ENCODE results near the gene TRO.

TRO gene, protein sequence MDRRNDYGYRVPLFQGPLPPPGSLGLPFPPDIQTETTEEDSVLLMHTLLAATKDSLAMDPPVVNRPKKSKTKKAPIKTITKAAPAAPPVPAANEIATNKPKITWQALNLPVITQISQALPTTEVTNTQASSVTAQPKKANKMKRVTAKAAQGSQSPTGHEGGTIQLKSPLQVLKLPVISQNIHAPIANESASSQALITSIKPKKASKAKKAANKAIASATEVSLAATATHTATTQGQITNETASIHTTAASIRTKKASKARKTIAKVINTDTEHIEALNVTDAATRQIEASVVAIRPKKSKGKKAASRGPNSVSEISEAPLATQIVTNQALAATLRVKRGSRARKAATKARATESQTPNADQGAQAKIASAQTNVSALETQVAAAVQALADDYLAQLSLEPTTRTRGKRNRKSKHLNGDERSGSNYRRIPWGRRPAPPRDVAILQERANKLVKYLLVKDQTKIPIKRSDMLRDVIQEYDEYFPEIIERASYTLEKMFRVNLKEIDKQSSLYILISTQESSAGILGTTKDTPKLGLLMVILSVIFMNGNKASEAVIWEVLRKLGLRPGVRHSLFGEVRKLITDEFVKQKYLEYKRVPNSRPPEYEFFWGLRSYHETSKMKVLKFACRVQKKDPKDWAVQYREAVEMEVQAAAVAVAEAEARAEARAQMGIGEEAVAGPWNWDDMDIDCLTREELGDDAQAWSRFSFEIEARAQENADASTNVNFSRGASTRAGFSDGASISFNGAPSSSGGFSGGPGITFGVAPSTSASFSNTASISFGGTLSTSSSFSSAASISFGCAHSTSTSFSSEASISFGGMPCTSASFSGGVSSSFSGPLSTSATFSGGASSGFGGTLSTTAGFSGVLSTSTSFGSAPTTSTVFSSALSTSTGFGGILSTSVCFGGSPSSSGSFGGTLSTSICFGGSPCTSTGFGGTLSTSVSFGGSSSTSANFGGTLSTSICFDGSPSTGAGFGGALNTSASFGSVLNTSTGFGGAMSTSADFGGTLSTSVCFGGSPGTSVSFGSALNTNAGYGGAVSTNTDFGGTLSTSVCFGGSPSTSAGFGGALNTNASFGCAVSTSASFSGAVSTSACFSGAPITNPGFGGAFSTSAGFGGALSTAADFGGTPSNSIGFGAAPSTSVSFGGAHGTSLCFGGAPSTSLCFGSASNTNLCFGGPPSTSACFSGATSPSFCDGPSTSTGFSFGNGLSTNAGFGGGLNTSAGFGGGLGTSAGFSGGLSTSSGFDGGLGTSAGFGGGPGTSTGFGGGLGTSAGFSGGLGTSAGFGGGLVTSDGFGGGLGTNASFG (N-terminal part only)

DNA sequence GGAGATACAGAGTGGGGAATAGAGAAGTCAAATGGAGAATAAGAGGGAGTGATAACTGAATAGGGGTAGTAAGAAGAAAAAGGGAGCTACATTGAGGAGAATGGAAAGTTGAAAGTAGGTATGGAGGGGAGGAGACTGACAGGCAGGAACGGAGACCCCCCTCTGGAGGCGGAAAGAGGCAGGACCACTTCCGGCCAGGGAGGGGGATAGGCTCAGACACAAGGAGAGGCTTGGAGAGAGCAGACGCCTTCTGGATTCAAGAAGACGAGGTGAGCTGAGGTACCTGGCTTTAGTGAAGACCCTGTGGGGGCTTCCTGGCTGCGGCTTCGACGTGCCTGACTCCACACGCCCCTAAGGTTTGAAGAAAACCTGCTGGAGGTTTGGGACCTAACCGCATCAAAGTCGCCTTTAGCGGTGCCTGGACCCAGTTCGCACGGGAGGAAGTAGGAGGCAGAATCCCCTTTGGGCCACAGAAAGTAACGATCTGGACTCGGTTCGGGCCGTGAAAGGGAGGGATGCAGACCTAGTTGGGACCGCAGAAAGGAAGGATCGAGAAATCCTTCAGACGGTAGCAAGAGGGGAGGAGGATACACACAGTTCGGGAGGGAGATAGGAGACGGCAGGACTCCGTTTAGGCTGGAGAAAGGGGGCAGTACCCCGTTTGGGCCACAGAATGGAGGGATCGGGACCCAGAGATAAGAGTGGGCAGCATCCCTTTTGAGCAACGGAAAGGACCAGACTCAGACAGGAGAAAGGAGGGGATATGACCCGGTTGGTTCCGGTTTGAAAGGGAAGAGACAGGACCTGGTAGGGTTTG, at the start of gene TRO:
Gene TRO (plus strand): TSS at position 215 of the 817 bp plus-strand sequence. CDS start 1,423 bp downstream, outside the sequence.
- Histone ChIP-seq H3K27ac (no peak within 1 kb of the TSS), H3K4me3 (no peak within 1 kb of the TSS), H3K27me3 (peaks cover 43% of the 10 kb centered on the region), H3K9me3 (peaks cover 11% of the 10 kb centered on the region), H3K4me2 (0 out of 2 replicates have a peak within 1 kb of the TSS, but pooled peaks have one; percentile 2), H3K4me1 (no peaks in the 10 kb centered on the region), H3K9ac (no peak within 1 kb of the TSS), H4K20me1 (no peaks in the 10 kb centered on the region), H3K36me3 (no peaks in the 10 kb centered on the region)
- no peak for TF ChIP-seq Cebpa-rat (IDR thresholded peaks at IDR 0.05)

DNA sequence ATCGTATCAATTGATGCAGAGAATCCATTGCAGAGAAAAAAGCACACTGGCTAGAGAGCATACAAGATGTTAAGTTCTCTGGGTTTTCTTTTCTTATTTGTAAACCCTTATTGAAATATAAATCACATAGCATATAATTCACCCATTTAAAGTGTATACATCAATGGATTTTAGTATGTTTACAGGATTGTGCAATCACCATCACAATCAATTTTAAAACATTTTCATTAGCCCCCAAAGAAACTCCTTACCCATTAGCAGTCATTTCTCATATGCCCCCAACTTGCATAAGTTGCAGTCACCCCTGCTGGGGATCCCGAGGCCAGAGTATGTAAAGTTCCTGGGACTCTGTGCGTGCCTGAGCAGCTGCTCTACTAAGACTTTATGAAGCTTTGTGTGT, 34.9 kb upstream of the TRO start:
- Histone ChIP-seq H3K4me1 (no peaks in the 10 kb centered on the region), H3K4me3 (no peak overlapping the region), H3K36me3 (no peaks in the 10 kb centered on the region), H3K9me3 (peaks cover 4% of the 10 kb centered on the region; the same call in 1 of the 2 replicates), H4K20me1 (no peaks in the 10 kb centered on the region), H3K9ac (no peak overlapping the region), H3K27ac (no peak overlapping the region), H3K27me3 (peaks cover 39% of the 10 kb centered on the region), H3K4me2 (no peak overlapping the region)
- TF ChIP-seq Cebpa-rat (IDR thresholded peaks at IDR 0.05): no peak

DNA sequence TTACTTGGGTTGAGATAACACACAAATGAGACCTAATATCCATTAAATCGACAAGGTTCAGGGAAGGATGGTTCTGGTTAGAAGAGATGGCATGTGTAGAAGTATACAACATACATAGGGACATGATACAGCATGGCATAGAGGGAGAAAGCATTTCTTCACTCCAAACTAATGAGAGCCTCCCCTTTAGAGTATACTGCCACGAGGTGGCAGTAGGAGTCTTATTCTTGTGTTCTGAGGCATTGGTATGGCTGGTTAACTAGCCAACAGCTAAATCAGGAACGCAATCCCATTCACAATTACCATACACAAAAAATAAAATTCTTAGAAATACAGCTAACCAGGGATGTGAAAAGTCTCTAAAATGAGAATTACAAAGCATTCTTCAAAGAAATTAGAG, 29.1 kb upstream of the TRO start:
- Histone ChIP-seq H3K4me2 (no peak overlapping the region), H3K4me3 (no peak overlapping the region), H3K27me3 (peaks cover 51% of the 10 kb centered on the region), H3K4me1 (no peaks in the 10 kb centered on the region), H3K36me3 (no peaks in the 10 kb centered on the region), H3K9ac (no peak overlapping the region), H4K20me1 (no peaks in the 10 kb centered on the region), H3K27ac (no peak overlapping the region), H3K9me3 (peaks cover 7% of the 10 kb centered on the region; the same call in 1 of the 2 replicates)
- no peak for TF ChIP-seq Cebpa-rat (IDR thresholded peaks at IDR 0.05)

DNA sequence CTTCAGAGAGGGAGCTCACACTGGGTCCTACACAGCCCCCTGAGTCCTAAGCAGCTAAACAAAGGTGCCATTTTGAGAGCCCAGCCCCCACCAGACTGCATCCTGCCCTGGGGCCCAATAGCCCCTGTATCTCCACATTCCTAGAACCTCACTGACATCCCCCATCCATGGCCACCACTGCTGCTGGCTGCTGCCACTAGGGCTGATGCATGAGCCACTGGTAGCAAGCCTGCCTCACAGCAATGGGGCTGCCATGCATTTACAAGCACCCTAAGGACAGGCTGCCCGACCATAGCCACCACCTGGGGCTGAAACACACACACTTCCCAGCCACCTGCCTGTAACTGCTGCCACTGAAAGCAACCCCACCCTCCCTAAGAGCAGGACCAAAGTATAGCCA, 26.5 kb upstream of the TRO start:
- no peak for TF ChIP-seq Cebpa-rat (IDR thresholded peaks at IDR 0.05)
- no peak overlapping the region for H3K9ac ChIP-seq
- H3K27ac ChIP-seq: no peak overlapping the region
- peaks cover 36% of the 10 kb centered on the region for H3K27me3 ChIP-seq
- no peaks in the 10 kb centered on the region for H3K4me1 ChIP-seq
- no peak overlapping the region for H3K4me2 ChIP-seq
- no peaks in the 10 kb centered on the region for H4K20me1 ChIP-seq
- H3K4me3 ChIP-seq: no peak overlapping the region
- peaks cover 7% of the 10 kb centered on the region; the same call in 1 of the 2 replicates for H3K9me3 ChIP-seq
- H3K36me3 ChIP-seq: no peaks in the 10 kb centered on the region

DNA sequence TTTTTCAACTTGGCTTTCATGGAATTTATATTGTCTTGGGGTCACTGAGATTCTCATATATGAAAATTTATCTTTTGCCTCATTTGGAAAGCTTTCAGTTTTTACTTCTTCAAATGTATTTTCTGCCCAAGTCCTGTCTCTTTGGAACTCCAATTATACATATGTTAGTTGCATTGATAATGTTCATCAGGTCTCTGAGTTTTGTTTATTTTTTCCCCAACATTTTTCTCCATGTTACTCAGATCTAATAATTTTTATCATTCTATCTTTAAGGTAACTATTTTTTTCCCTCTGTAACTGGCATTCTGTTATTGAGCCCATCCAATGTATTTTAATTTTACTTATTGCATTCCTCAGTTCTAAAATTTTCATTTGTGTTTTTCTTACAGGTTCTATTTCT, 10.7 kb upstream of the TRO start:
- H3K4me2 ChIP-seq: no peak overlapping the region
- H3K4me3 ChIP-seq: no peak overlapping the region
- no peaks in the 10 kb centered on the region for H3K4me1 ChIP-seq
- H3K27me3 ChIP-seq: 0 out of 2 replicates have a peak, but pooled peaks cover 5% of the 10 kb centered on the region
- H3K36me3 ChIP-seq: no peaks in the 10 kb centered on the region
- no peaks in the 10 kb centered on the region for H4K20me1 ChIP-seq
- no peak overlapping the region for H3K9ac ChIP-seq
- TF ChIP-seq Cebpa-rat (IDR thresholded peaks at IDR 0.05): no peak
- peaks cover 10% of the 10 kb centered on the region; the same call in 1 of the 2 replicates for H3K9me3 ChIP-seq
- H3K27ac ChIP-seq: no peak overlapping the region

DNA sequence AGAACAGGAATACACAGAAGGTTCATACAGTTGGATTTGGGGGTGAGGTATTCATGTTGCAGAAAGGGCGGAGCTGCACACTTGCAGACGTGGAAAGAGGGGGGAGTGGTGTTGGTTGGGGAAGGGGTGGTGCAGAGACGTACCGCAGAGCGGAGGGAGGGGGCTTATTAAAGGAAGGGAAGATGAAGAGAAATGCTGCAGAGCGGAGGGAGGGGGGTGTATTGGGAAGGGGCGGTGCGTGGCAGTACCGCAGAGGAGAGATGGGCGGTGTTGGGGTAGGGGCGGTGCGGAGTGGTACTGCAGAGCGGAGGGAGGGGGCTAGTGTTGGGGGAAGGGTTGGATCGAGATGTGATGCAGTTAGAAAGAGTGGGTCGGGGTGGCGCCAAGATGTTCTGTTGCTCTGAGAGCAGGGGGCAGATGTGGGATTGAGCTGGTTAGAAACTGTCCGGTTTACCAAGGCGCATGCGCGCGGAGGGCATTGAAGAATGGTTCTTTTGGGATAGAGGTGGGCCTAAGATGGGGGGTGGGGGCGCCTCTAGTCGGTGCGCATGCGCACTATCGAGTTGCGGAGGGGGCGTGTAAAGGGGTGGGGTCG, 900 bp downstream of the TRO start:
- Histone ChIP-seq H3K4me2 (no peak overlapping the region), H3K27ac (no peak overlapping the region), H4K20me1 (no peaks in the 10 kb centered on the region), H3K4me3 (no peak overlapping the region), H3K4me1 (no peaks in the 10 kb centered on the region), H3K27me3 (peaks cover 49% of the 10 kb centered on the region), H3K9me3 (peaks cover 11% of the 10 kb centered on the region), H3K9ac (no peak overlapping the region), H3K36me3 (no peaks in the 10 kb centered on the region)
- TF ChIP-seq Cebpa-rat (IDR thresholded peaks at IDR 0.05): no peak

DNA sequence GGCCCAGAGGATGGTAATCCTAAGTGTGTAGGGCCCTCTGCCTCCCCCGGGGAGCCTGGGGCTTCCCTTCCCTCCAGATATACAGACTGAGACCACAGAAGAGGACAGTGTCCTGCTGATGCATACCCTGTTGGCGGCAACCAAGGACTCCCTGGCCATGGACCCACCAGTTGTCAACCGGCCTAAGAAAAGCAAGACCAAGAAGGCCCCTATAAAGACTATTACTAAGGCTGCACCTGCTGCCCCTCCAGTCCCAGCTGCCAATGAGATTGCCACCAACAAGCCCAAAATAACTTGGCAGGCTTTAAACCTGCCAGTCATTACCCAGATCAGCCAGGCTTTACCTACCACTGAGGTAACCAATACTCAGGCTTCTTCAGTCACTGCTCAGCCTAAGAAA, 1.9 kb downstream of the TRO start:
- Histone ChIP-seq H4K20me1 (no peaks in the 10 kb centered on the region), H3K4me3 (no peak overlapping the region), H3K27me3 (peaks cover 49% of the 10 kb centered on the region), H3K36me3 (no peaks in the 10 kb centered on the region), H3K9me3 (peaks cover 11% of the 10 kb centered on the region), H3K4me1 (no peaks in the 10 kb centered on the region), H3K27ac (no peak overlapping the region), H3K9ac (no peak overlapping the region), H3K4me2 (no peak overlapping the region)
- no peak for TF ChIP-seq Cebpa-rat (IDR thresholded peaks at IDR 0.05)

DNA sequence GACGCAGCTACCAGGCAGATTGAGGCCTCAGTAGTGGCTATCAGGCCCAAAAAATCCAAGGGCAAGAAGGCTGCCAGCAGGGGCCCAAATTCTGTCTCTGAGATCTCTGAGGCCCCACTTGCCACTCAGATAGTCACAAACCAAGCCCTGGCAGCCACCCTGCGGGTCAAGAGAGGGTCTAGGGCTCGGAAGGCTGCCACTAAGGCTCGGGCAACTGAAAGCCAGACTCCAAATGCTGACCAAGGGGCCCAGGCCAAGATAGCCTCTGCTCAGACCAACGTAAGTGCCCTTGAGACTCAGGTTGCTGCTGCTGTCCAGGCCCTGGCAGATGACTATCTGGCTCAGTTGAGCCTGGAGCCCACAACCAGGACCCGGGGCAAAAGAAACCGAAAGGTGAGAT, 2.8 kb downstream of the TRO start:
- Histone ChIP-seq H4K20me1 (no peaks in the 10 kb centered on the region), H3K4me1 (no peaks in the 10 kb centered on the region), H3K4me2 (no peak overlapping the region), H3K9ac (no peak overlapping the region), H3K36me3 (no peaks in the 10 kb centered on the region), H3K9me3 (peaks cover 16% of the 10 kb centered on the region), H3K27me3 (peaks cover 49% of the 10 kb centered on the region), H3K4me3 (no peak overlapping the region), H3K27ac (no peak overlapping the region)
- TF ChIP-seq Cebpa-rat (IDR thresholded peaks at IDR 0.05): no peak

All from BLaER1 (cell line).